Skin of body (tissue), 2 donors: Measurements from ENCODE around the gene PRG2. TPM values are rescaled to one million over a fixed set of nuclear protein-coding genes. Genes with fewer than 3 reads are reported as not detected.
A peak's percentile ranks its signal among the peaks of the same experiment; 100 is the strongest.

Experiments
- DNase-seq: peaks from one replicate; lab custom pipeline; 2025; lab: John Stamatoyannopoulos, UW
- total RNA-seq: library from RNA; depleted of rRNA; stranded (reverse); fragments of >200 nt; gene quantifications from one replicate; pipeline ENCODE4 v1.2.3, GENCODE V29; 2014

The PRG2 gene
- total RNA-seq = 6.8 TPM

GRCh38 chr11:57390535-57390934 lies at the start of gene PRG2:
Gene PRG2, minus strand, starts transcription at chr11:57390650. Its CDS starts 706 bp downstream, at chr11:57389944.
- no peak for DNase-seq

GRCh38 chr11:57439786-57440185 lies 49.3 kb upstream of the PRG2 start:
- no peak for DNase-seq

DNA sequence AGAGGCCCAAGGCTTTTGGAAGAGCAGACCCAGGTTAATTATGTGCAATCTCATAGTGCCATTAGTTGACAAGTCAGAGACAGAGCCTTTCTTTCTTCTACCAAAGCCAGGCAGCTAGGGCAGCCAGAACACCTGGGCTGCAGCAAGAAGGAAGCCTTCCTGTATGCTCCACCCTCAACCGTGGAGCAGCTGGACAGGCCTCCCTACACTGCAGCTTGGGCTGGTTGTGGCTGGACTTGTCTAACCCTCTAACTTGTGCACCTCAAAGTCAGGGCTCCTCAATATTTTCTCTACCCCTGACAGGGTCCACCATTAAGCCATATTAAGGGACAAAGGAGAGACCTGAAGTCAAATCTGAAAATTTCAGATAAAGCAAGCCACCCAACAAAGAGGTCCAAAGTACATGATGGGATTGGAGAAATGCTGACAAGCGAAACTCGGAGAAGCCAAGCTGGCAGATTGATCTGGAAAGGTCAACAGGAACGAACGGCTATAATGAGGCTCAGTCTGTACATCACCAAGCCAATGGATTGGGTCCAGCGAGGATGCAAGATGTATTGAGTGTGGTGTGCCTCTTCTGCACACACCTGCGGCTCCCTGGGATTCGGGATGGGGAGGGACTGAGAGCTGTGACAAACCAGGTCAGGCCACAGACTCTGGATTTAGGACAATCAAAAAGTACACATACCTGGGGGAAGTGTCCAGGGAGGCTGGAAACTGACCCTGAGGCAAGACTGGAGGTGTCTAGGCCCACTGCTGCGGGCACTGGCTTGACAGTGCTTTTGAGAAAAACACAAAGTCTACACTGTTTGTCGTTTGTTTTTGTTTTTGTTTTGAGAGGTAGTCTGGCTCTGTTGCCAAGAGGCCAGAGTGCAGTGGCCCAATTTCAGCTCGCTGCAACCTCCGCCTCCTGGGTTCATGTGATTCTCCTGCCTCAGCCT lies 48.2 kb upstream of the PRG2 start:
- no peak for DNase-seq

GRCh38 chr11:57436031-57436430 lies 45.6 kb upstream of the PRG2 start:
- no peak for DNase-seq

GRCh38 chr11:57434640-57435546 lies 44.4 kb upstream of the PRG2 start:
- no peak for DNase-seq

DNA sequence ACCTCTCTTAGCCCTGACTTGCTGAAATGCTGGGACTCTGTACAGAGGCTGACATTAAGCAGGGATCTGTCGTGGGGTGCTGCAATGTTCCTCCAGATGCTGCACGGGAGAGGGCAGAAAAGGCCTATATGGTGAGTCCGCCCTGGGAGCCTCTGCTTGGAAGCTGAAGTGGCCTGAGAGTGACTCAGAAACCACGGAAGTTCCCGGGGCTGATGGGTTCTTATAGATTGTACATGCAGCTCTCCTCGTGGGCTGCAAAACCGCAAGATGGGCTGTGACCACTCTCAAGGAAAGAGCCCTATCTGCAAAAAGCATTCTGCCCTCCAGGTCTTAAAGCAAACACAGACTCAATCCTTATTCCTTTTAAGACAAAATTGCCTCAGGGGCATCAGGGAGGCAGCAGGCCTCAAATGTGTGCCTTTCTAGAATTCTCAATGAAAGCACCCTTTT lies 42.3 kb upstream of the PRG2 start:
- DNase-seq = no peak

GRCh38 chr11:57432149-57432561 lies 41.7 kb upstream of the PRG2 start:
- DNase-seq = no peak

DNA sequence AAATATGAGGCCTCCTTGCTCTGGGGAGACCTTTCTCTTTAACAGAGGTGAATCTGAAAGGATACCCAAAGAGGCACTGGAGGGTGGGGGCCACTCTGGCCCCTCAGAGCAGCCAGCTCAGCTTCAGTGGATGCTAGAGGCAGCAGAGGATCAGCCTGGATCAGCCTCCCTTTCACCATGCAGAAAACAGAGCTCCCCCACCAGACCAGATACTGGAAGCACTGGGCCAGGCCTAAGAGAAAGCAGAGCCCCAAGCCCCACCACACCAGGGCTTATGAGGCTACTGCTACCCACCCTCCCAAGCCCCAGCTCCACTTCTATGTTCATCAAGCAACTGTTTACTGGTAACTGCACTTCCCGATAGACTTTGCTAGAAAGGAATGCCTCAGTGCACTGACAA lies 40.5 kb upstream of the PRG2 start:
- no peak for DNase-seq

- DNase-seq = no peak
These were observed 39.5 kb upstream of the PRG2 start for GRCh38 chr11:57429946-57430345.

GRCh38 chr11:57428643-57429042 lies 38.2 kb upstream of the PRG2 start:
- DNase-seq = no peak

- DNase-seq = peak; percentile 75
These were observed 37.3 kb upstream of the PRG2 start for GRCh38 chr11:57427727-57428082.

GRCh38 chr11:57426929-57427726 lies 36.7 kb upstream of the PRG2 start, which contains the start of gene SLC43A3:
Gene SLC43A3, minus strand, starts transcription at chr11:57427121. Its CDS starts 949 bp downstream, at chr11:57426172.
- DNase-seq = peak; percentile 77

- DNase-seq = no peak
These were observed 36.0 kb upstream of the PRG2 start for GRCh38 chr11:57426439-57426928.

GRCh38 chr11:57425565-57426438 lies 35.4 kb upstream of the PRG2 start:
- DNase-seq = no peak

GRCh38 chr11:57424792-57425564 lies 34.5 kb upstream of the PRG2 start:
- peak; percentile 55 for DNase-seq

GRCh38 chr11:57424137-57424791 lies 33.8 kb upstream of the PRG2 start:
- DNase-seq = no peak

DNA sequence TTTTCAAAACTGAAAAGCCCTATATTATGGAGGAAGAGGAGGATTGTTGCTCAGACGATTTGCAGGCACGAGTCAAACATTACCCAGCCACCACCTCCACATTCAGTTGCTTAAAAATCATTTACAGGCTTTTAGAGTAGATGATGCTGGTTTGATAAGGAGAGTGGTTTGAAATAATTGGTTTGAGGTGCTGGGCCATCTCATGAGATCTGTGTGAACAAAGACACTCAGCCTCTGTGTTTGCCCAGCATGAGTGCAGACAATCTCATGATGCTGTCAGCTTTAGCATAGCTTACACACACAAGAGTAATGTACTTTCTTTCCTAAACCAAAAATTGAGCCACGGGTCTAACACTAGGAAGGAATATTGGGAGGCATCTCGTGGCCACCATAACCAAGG lies 32.2 kb upstream of the PRG2 start:
- DNase-seq = no peak

- no peak for DNase-seq
These were observed 31.4 kb upstream of the PRG2 start for GRCh38 chr11:57421805-57422204.

- no peak for DNase-seq
These were observed 30.6 kb upstream of the PRG2 start for GRCh38 chr11:57421066-57421465.
